ENCODE data around the gene DAZAP1. TPM values are rescaled to one million over a fixed set of nuclear protein-coding genes. Genes with fewer than 3 reads are reported as not detected.

The DAZAP1 gene
- total and polyA plus RNA-seq, 7 donors = 28.2 to 132 (median 51.1) TPM

DNA sequence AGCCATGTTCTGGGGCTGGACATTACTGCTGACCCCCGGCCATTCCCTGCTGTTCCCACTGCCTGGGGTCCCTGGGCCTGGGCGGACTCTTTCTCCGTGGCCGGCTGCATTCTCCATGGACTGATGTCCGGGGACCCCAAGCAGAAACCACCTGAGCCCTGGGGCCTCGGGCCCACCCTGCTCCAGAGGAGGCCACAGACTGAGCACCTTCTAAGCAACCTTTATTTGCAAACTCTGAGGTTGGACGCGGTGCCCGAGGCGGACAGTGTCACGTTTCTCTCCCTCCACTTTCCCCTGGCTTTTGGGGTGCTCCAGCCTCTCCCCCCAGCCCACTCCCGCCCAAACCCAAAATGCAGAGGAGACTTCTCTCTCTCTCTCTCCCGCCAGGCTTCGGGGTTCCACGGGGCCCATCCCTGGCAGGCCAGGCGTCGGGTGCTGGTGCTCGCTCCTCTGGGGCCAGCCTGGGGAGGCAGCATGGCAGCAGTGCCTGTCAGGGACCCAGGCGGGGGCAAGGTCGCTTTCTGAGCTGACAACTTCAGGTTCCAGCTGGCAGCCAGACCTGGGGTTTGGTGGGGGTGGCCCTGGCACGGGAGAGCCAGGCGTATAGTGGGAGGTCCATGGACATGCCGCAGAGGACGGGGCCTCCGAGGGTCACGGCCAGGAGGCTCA lies 74.0 kb downstream of the DAZAP1 start:
- Histone ChIP-seq H3K36me3 (peaks cover 0 to 4% (median 0%) of the 10 kb centered on the region in 4 donors), H3K27me3 (peaks cover 0 to 3% (median 0%) of the 10 kb centered on the region in 3 donors), H3K4me1 (peaks cover 0 to 22% (median 15%) of the 10 kb centered on the region in 4 donors), H3K27ac (no peak overlapping the region), H3K4me3 (no peak overlapping the region), H3K9me3 (no peaks in the 10 kb centered on the region)
- TF ChIP-seq, protein P1, sequence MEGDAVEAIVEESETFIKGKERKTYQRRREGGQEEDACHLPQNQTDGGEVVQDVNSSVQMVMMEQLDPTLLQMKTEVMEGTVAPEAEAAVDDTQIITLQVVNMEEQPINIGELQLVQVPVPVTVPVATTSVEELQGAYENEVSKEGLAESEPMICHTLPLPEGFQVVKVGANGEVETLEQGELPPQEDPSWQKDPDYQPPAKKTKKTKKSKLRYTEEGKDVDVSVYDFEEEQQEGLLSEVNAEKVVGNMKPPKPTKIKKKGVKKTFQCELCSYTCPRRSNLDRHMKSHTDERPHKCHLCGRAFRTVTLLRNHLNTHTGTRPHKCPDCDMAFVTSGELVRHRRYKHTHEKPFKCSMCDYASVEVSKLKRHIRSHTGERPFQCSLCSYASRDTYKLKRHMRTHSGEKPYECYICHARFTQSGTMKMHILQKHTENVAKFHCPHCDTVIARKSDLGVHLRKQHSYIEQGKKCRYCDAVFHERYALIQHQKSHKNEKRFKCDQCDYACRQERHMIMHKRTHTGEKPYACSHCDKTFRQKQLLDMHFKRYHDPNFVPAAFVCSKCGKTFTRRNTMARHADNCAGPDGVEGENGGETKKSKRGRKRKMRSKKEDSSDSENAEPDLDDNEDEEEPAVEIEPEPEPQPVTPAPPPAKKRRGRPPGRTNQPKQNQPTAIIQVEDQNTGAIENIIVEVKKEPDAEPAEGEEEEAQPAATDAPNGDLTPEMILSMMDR (IDR thresholded peaks at IDR 0.05) = no peak
- no peak for TF ChIP-seq EP300 (IDR thresholded peaks at IDR 0.05)
- no peak for TF ChIP-seq POLR2A (IDR thresholded peaks at IDR 0.05)
- TF ChIP-seq POLR2AphosphoS5 (IDR thresholded peaks at IDR 0.05) = no peak
- intact Hi-C loops (cut with DNase I) = no loop called here
- 86 to 89% methylated on average over 26 of the region's 26 CpGs for WGBS, 2 donors
- peak; percentile 62 for DNase-seq

DNA sequence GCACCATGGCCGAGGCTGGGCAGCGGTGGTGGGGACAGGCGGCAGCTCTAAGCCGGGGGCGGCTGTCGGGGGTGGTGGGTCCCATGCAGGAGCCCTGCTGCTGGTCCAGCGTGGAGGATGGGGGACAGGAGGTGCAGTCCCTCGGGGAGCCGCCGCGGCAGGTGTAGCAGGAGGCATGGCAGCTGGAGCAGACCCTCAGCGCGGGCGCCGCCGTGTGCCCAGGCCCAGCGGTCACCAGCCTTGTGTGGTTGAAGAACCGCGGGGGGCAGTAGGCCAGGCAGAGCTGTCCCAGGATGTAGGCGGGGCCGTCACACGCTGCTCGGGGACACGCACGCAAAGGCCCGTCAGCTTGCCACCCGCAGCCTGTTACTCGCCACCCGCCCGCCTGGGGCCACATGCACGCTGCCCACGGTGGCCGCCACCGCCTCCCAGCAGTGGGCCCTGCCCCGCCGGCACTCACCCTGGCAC lies 74.5 kb downstream of the DAZAP1 start:
- DNase-seq = peak; percentile 65
- Histone ChIP-seq H3K36me3 (peaks cover 0 to 4% (median 0%) of the 10 kb centered on the region in 4 donors), H3K9me3 (no peaks in the 10 kb centered on the region), H3K4me1 (peaks cover 0 to 22% (median 15%) of the 10 kb centered on the region in 4 donors), H3K27ac (no peak overlapping the region), H3K4me3 (no peak overlapping the region), H3K27me3 (no peaks in the 10 kb centered on the region)
- TF ChIP-seq, protein P1 (IDR thresholded peaks at IDR 0.05) = no peak
- no peak for TF ChIP-seq EP300 (IDR thresholded peaks at IDR 0.05)
- no peak for TF ChIP-seq POLR2A (IDR thresholded peaks at IDR 0.05)
- TF ChIP-seq POLR2AphosphoS5 (IDR thresholded peaks at IDR 0.05) = no peak
- WGBS, 2 donors = 94 to 95% methylated on average over 36 of the region's 36 CpGs
- intact Hi-C loops (cut with DNase I) = no loop called here

- H3K4me3 ChIP-seq = no peak overlapping the region
- TF ChIP-seq EP300 (IDR thresholded peaks at IDR 0.05) = no peak
- TF ChIP-seq POLR2AphosphoS5 (IDR thresholded peaks at IDR 0.05) = no peak
- TF ChIP-seq POLR2A (IDR thresholded peaks at IDR 0.05) = no peak
- TF ChIP-seq, protein P1 (IDR thresholded peaks at IDR 0.05) = no peak
- no peak for DNase-seq
- H3K27ac ChIP-seq = no peak overlapping the region
- H3K9me3 ChIP-seq = no peaks in the 10 kb centered on the region
- 86 to 89% methylated on average over 37 of the region's 37 CpGs for WGBS, 2 donors
- no peaks in the 10 kb centered on the region for H3K27me3 ChIP-seq
- peaks cover 0 to 20% (median 14%) of the 10 kb centered on the region in 4 donors for H3K4me1 ChIP-seq
- H3K36me3 ChIP-seq = no peaks in the 10 kb centered on the region
- intact Hi-C loops (cut with DNase I) = no loop called here
These were observed 75.2 kb downstream of the DAZAP1 start for GRCh38 chr19:1482361-1483130.

DNA sequence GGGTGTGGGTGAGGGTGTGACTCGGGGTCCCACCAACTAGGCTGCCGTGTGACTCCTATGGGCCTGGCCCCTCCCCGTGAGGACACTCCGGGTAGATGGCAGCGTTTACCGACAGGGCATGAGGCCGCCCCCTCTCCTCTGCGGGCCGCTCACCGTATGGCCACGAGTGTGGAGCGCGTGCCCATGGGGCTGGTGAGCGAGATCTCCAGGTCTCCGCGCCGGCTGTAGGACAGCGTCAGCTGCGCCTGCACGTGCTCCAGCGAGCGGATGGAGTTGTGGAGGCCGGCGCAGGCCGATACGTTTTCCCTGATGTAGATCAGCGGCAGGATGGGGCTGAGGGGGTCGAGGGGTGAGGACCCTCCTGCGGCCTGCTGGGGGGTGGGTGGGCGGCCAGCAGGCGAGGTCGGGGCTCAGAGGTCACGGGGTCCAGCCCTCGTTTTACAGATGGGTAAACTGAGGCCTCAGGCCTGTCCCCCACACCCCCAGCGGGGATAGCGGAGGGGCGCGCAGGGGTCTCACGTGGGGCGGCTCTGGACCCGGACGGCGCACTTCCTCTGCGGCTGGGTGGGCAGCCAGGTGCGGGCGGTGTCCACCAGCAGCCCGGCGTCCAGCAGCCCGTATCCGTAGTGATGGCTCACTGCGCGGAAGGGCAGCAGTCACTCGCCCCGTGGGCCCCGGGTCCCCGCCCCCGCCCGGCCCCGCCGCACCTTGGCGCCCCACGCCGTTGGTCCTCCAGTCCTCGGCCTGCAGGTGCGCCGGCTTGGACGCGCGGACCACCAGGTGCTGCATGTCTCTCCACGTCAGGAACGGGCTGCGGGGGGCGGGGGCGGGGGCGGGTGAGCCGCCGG lies 76.0 kb downstream of the DAZAP1 start:
- no peak overlapping the region for H3K4me3 ChIP-seq
- no peaks in the 10 kb centered on the region for H3K36me3 ChIP-seq
- H3K27me3 ChIP-seq = no peaks in the 10 kb centered on the region
- H3K9me3 ChIP-seq = no peaks in the 10 kb centered on the region
- TF ChIP-seq POLR2AphosphoS5 (IDR thresholded peaks at IDR 0.05) (no peak), POLR2A (IDR thresholded peaks at IDR 0.05) (no peak), EP300 (IDR thresholded peaks at IDR 0.05) (no peak)
- TF ChIP-seq, protein P1 (IDR thresholded peaks at IDR 0.05) = no peak
- no peak for DNase-seq
- peaks cover 0 to 12% (median 7%) of the 10 kb centered on the region in 4 donors for H3K4me1 ChIP-seq
- intact Hi-C loops (cut with DNase I) = no loop called here
- 94 to 95% methylated on average over 77 of the region's 77 CpGs for WGBS, 2 donors
- H3K27ac ChIP-seq = no peak overlapping the region
